AG04449 (cell line): Measurements from ENCODE around the gene KISS1R.

Experiments
- CTCF ChIA-PET: fragments of 350-600 bp; formaldehyde crosslinking; extraction: SDS; loops from one replicate; lab custom pipeline; 2021; ENCODE audit warnings: antibody characterized with exemption; lab: Yijun Ruan, JAX
- POLR2A ChIA-PET: fragments of 400-600, 350-600 bp; formaldehyde crosslinking; extraction: SDS; loops from one replicate; lab custom pipeline; 2020; ENCODE audit warnings: antibody characterized with exemption, inconsistent platforms; lab: Yijun Ruan, JAX
- DNase-seq: peaks from one replicate; pipeline ENCODE4 v3.0.0-alpha.2; 2010; ENCODE audit warnings: low read depth, low spot score
- H3K4me3 ChIP-seq: 2 replicates; pipeline ENCODE4 v1.5.1; 2011; ENCODE audit warnings: low read depth, mild to moderate bottlenecking, control low read depth, low read length
- TF ChIP-seq, protein P1 (sequence below): IDR thresholded peaks from one replicate; pipeline ENCODE4 v1.5.1; 2011; ENCODE audit warnings: mild to moderate bottlenecking, moderate library complexity, low read length, control low read depth, inconsistent platforms; ENCODE audit not compliant: insufficient read depth; ENCODE audit errors: missing control alignments

KISS1R gene

DNA sequence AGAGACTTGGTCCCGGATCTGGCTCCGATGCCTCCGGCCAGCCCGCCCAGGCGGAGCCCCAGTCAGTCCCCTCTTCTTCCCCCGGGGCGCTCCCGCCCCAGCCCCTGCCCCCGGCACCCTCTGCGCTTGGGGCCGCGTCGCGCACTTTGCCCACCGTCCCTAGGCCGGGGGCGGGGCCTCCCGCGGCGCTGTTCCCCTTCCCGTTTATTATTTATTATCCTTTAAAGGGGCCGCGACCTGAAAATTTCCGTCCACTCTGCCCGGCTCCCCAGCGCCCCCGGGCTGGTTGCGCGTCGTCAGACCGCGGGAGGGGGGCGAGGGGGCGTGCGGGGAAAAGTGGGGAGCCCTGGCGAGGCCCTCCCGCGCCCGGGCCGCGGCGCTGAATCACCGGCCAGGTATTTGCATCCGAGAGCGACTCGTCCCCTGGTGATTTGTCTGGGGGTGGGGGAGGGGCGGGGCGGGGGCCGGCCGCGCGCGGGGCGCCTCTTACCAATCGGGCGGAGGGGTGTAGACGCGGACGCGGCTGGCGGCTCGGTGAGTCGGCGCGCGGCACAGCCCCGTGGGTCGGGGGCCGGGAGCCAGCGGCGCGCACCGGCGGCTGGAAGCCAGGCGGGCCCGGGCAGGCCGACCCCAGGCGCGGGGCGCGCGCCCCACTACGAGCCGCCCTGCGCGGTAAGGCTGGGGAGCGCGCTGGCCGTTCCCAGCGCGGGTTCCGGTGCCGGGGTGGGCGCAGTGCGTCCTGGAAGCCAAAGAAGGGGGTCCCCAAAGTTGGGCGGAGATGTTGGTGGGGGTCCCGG, 8.6 kb downstream of the KISS1R start, which contains the start of gene ARID3A:
ARID3A (plus strand) TSS at position 510 of the 797 bp plus-strand sequence. CDS start 3,494 bp downstream, outside the sequence.
- POLR2A ChIA-PET = interaction anchor here (1.7 kb wide), 1 partner anchor 59 kb away, joined by 11 read pairs; the partner anchor contains the start of gene WDR18
- TF ChIP-seq, protein P1, sequence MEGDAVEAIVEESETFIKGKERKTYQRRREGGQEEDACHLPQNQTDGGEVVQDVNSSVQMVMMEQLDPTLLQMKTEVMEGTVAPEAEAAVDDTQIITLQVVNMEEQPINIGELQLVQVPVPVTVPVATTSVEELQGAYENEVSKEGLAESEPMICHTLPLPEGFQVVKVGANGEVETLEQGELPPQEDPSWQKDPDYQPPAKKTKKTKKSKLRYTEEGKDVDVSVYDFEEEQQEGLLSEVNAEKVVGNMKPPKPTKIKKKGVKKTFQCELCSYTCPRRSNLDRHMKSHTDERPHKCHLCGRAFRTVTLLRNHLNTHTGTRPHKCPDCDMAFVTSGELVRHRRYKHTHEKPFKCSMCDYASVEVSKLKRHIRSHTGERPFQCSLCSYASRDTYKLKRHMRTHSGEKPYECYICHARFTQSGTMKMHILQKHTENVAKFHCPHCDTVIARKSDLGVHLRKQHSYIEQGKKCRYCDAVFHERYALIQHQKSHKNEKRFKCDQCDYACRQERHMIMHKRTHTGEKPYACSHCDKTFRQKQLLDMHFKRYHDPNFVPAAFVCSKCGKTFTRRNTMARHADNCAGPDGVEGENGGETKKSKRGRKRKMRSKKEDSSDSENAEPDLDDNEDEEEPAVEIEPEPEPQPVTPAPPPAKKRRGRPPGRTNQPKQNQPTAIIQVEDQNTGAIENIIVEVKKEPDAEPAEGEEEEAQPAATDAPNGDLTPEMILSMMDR = no peak
- CTCF ChIA-PET = interaction anchor here (1.2 to 8.9 kb wide), 2 partner anchors 56 to 82 kb away, joined by 5 to 259 read pairs; partner anchors contain the start of gene WDR18
- H3K4me3 ChIP-seq = peak within 1 kb of the TSS; percentile 85
- no peak for DNase-seq

DNA sequence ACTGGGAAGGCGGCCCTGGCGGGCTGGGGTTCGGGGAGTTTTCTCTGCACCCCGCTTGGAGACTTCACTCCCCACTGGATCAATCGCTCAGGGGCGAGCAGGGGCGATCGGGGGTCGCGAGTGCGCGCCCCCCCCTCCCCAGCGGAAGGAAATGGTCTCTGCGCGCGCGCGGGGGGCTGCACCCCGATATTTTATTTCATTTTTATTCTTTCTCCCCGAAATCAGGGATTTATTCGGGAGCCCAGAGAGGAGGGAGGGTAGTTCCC, 9.1 kb downstream of the KISS1R start:
- CTCF ChIA-PET = no interaction called here
- H3K4me3 ChIP-seq = peak overlapping the region; percentile 85
- DNase-seq = no peak
- POLR2A ChIA-PET = no interaction called here
- TF ChIP-seq, protein P1 = no peak

DNA sequence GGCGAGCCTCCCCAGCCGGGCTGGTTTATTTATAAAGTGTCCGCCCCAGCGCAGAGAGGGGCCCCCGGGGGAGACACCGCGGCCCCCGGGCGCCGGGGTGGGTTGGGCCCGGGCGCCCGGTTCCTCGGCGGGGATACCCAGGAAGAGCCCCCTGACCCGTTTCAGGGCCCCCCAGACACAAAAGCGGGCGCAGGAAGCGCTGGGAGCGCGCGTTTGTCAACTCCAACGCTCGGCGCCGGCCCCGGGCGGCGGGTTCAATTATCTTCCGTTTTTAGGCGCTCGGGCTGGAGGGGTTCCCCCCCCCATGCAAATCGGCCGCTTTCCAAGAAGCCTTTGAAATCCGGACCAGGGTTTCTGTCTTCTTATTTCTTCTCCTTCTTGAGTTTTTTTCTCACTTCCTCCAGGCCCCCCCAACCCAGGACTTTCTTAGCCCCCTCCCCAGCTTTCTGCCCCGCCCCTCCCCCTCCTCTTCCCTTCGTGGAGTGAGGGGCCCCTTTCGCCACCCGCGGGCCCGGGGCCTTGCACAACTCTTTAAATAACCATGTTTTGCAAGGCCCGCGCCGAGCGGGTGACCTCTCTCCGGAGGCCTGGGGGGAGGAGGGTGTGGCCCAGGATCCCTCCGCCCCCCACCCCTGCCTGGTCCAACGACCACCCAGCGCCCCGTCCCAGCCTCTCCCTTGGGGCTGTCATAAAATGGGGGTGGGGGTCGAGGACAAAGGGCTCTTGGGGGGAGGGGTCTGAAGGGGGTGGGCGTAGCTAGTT, 9.6 kb downstream of the KISS1R start:
- POLR2A ChIA-PET = interaction anchor here (1.0 kb wide), 1 partner anchor 58 kb away, joined by 3 read pairs; no protein-coding TSS in a partner anchor
- DNase-seq = no peak
- TF ChIP-seq, protein P1 = no peak
- CTCF ChIA-PET = interaction anchor here (1.5 kb wide), 2 partner anchors 44 to 57 kb away, joined by 4 to 11 read pairs; partner anchors contain the start of gene WDR18
- peak overlapping the region; percentile 85 for H3K4me3 ChIP-seq

DNA sequence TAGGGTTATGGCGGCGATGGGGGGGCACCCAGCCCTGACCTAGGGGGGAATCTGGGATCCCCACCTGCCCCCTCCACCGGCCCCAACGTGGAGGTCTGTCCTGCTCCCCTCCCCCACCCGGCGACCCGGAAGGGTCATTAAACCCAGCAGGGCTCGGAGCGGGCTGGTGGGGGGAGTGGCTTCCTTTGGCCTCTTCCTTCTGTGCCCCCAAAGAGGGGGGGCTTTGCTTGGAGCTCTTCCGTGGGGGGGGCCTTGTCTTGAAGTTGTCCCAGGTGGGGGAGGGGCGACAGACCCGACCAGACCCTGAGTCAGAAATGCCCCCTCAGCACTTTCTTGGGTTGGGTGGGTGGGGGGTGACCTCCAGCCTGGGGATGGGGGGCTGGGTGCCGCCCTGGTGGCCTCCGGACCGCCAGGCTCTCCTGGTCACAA, 10.2 kb downstream of the KISS1R start:
- ChIA-PET CTCF (interaction anchor here (1.5 kb wide), 2 partner anchors 43 to 56 kb away, joined by 4 to 11 read pairs; partner anchors contain the start of gene WDR18), POLR2A (interaction anchor here (1.0 kb wide), 1 partner anchor 58 kb away, joined by 3 read pairs; no protein-coding TSS in a partner anchor)
- DNase-seq = no peak
- TF ChIP-seq, protein P1 = no peak
- peak overlapping the region; percentile 85 for H3K4me3 ChIP-seq

DNA sequence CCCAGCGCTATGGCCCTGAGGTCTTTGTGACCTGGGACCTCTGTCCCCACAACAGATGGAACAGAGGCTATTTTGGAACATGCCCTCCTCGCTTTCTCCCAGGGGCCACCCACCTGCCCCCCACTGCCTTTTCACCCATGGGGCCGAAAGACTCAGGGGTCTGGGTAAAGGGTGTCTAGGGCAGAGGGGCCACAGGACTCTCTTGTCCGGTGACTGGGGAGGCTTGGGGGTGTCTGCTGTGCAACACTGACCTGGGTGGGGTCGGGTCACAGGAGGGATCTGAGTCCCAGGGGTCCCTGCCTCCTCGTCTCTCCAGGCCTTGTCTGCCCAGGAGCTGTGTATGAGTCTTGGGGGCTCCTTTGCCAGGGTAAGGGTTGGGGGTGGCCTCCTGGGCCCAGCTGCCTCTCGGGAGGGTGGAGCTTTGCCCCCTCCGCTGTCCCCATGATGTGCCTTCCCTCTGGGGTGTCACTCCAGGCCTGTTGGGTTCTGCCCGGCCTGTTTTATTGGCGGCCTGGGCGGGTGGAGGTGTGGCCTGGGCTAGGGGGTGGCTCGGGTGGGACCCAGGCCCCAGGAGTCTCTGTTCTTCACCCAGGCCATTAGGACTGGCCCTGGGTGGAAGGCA, 10.8 kb downstream of the KISS1R start:
- POLR2A ChIA-PET = interaction anchor here (1.0 kb wide), 1 partner anchor 57 kb away, joined by 3 read pairs; no protein-coding TSS in a partner anchor
- TF ChIP-seq, protein P1 = no peak
- CTCF ChIA-PET = interaction anchor here (1.5 kb wide), 2 partner anchors 43 to 56 kb away, joined by 4 to 11 read pairs; partner anchors contain the start of gene WDR18
- DNase-seq = no peak
- H3K4me3 ChIP-seq = peak overlapping the region; percentile 85
